Upper lobe of left lung (tissue), 4 donors: ENCODE measurements around the gene SPATA16.

Source experiments
- EP300 ChIP-seq, 4 donors: sonication (generic); formaldehyde crosslinking; IDR thresholded peaks; one replicate each; pipeline ENCODE4 v1.5.1; 2017; ENCODE audit warnings: antibody characterized with exemption in 4 of 4, control low read depth in 2 of 4
- TF ChIP-seq, protein P1 (sequence below), 6 experiments: fragments of 450-650 bp in 4 of 6; fragments of 200-600 bp in 2 of 6; sonication (generic) in 2 of 6; IDR thresholded peaks; one replicate each; pipeline ENCODE4 v1.5.1; 2016 to 2019; ENCODE audit warnings: antibody characterized with exemption in 6 of 6

DNA sequence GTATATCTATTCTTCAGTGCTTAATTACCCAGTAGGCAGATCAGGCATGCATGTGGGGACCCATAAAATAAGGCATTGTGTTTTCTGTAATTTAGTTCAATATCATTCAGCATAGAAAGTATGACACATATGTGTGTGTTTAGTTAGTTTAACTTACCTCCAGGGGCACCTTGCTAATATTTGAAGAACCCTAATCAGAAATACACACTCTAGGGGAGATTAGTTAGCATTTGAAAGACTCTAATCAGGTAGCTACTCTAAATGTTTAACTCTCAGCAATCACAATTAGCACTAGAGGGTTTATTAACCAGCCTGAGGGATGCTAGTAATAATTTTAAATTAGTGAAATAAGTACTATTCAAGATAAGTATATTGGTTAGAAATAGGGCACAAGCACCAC is 286.0 kb downstream of the SPATA16 start:
- TF ChIP-seq, protein P1, sequence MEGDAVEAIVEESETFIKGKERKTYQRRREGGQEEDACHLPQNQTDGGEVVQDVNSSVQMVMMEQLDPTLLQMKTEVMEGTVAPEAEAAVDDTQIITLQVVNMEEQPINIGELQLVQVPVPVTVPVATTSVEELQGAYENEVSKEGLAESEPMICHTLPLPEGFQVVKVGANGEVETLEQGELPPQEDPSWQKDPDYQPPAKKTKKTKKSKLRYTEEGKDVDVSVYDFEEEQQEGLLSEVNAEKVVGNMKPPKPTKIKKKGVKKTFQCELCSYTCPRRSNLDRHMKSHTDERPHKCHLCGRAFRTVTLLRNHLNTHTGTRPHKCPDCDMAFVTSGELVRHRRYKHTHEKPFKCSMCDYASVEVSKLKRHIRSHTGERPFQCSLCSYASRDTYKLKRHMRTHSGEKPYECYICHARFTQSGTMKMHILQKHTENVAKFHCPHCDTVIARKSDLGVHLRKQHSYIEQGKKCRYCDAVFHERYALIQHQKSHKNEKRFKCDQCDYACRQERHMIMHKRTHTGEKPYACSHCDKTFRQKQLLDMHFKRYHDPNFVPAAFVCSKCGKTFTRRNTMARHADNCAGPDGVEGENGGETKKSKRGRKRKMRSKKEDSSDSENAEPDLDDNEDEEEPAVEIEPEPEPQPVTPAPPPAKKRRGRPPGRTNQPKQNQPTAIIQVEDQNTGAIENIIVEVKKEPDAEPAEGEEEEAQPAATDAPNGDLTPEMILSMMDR (IDR thresholded peaks at IDR 0.05), result no peak
- no peak for TF ChIP-seq EP300 (IDR thresholded peaks at IDR 0.05)
